SK-N-SH (cell line): ENCODE data around the gene ATP8B3. TPM values are rescaled to one million over a fixed set of nuclear protein-coding genes. Genes with fewer than 3 reads are reported as not detected.
A peak's percentile ranks its signal among the peaks of the same experiment; 100 is the strongest.

Experiments used
- CTCF ChIA-PET: fragments of 300-600, 350-600 bp; formaldehyde crosslinking; extraction: SDS; loops from one replicate; lab custom pipeline; 2021; lab: Yijun Ruan, JAX
- POLR2A ChIA-PET: fragments of 350-600 bp; sonication (Branson Sonifier 250); formaldehyde crosslinking; extraction: SDS; loops from one replicate; lab custom pipeline; 2020; ENCODE audit warnings: antibody characterized with exemption, inconsistent platforms; lab: Yijun Ruan, JAX
- DNase-seq: peaks from one replicate; pipeline ENCODE4 v3.0.0; 2012
- H2AFZ ChIP-seq: fragments of 200-600 bp; sonication (generic); 2 replicates; pipeline ENCODE4 v1.8.1; 2016; ENCODE audit warnings: antibody characterized with exemption, mild to moderate bottlenecking, low read depth
- H3F3A ChIP-seq: fragments of 200-600 bp; sonication (generic); replicated peaks from 2 replicates; pipeline ENCODE3; 2016; ENCODE audit warnings: antibody characterized with exemption, mild to moderate bottlenecking; ENCODE audit not compliant: insufficient read depth
- H3K27ac ChIP-seq, 2 experiments: fragments of 200-500 bp in 1 of 2; fragments of 200-600 bp in 1 of 2; sonication (Bioruptor generic) in 1 of 2; sonication (generic), shearing (Covaris generic) in 1 of 2; 2 replicates each; pipeline versions ENCODE4 v1.5.1 to v1.6.1; 2014 to 2016; ENCODE audit warnings: low read depth in 2 of 2, inconsistent platforms in 1 of 2, low read length in 1 of 2, mild to moderate bottlenecking in 1 of 2, mixed read lengths in 1 of 2
- H3K27me3 ChIP-seq: fragments of 200-600 bp; sonication (generic), shearing (Covaris generic); 2 replicates; pipeline ENCODE4 v1.6.1; 2016; ENCODE audit warnings: mixed run types; ENCODE audit not compliant: insufficient read depth
- H3K36me3 ChIP-seq, 2 experiments: fragments of 200-500 bp in 1 of 2; fragments of 200-600 bp in 1 of 2; sonication (Bioruptor generic) in 1 of 2; sonication (generic) in 1 of 2; replicated peaks in 1 of 2; 2 replicates each; pipeline versions ENCODE3 to v1.5.1; 2014 to 2016; ENCODE audit warnings: low read length in 1 of 2, mild to moderate bottlenecking in 1 of 2; ENCODE audit not compliant: insufficient read depth in 2 of 2, control insufficient read depth in 1 of 2
- H3K4me1 ChIP-seq, 2 experiments: fragments of 200-500 bp in 1 of 2; fragments of 200-600 bp in 1 of 2; sonication (Bioruptor generic) in 1 of 2; sonication (generic), shearing (Covaris generic) in 1 of 2; 2 replicates each; pipeline versions ENCODE4 v1.5.1 to v1.6.1; 2014 to 2016; ENCODE audit warnings: low read depth in 1 of 2, low read length in 1 of 2, mixed run types in 1 of 2; ENCODE audit not compliant: insufficient read depth in 2 of 2, control insufficient read depth in 1 of 2
- H3K4me2 ChIP-seq: fragments of 200-600 bp; sonication (generic), shearing (Covaris generic); 2 replicates; pipeline ENCODE4 v1.6.1; 2017; ENCODE audit warnings: mixed run types
- H3K4me3 ChIP-seq, 2 experiments: fragments of 200-500 bp in 1 of 2; fragments of 200-600 bp in 1 of 2; sonication (Bioruptor generic) in 1 of 2; sonication (generic), shearing (Covaris generic) in 1 of 2; 2 replicates each; pipeline versions ENCODE4 v1.5.1 to v1.8.1; 2014 to 2016; ENCODE audit warnings: low read depth in 2 of 2, inconsistent platforms in 1 of 2, low read length in 1 of 2, mild to moderate bottlenecking in 1 of 2, mixed read lengths in 1 of 2, moderate library complexity in 1 of 2
- H3K79me2 ChIP-seq: fragments of 200-600 bp; sonication (generic); 2 replicates; pipeline ENCODE4 v1.8.1; 2017; ENCODE audit warnings: mild to moderate bottlenecking; ENCODE audit not compliant: insufficient read depth
- H3K9ac ChIP-seq: fragments of 200-600 bp; sonication (generic); 2 replicates; pipeline ENCODE4 v1.6.1; 2017; ENCODE audit warnings: mixed run types
- H3K9me2 ChIP-seq: fragments of 200-600 bp; sonication (generic); 2 replicates; pipeline ENCODE4 v1.6.1; 2017; ENCODE audit warnings: mixed run types
- H3K9me3 ChIP-seq: fragments of 200-600 bp; sonication (generic); 2 replicates; pipeline ENCODE4 v1.6.1; 2017; ENCODE audit warnings: mixed run types, mild to moderate bottlenecking, moderate library complexity
- H4K20me1 ChIP-seq: fragments of 200-600 bp; sonication (generic); 2 replicates; pipeline ENCODE4 v1.6.1; 2017; ENCODE audit warnings: mild to moderate bottlenecking, mixed run types; ENCODE audit not compliant: insufficient read depth
- CHD2 ChIP-seq: fragments of 150-350 bp; IDR thresholded peaks from 2 replicates; pipeline ENCODE4 v1.6.1; 2018; ENCODE audit warnings: low read length; ENCODE audit not compliant: partially characterized antibody
- CTCF ChIP-seq: fragments of 200-600 bp; sonication (generic); IDR thresholded peaks from 2 replicates; pipeline ENCODE4 v1.6.1; 2017; ENCODE audit warnings: antibody characterized with exemption, mild to moderate bottlenecking, moderate library complexity
- ELF1 ChIP-seq: IDR thresholded peaks from 2 replicates; pipeline ENCODE4 v1.4.0; 2012
- EP300 ChIP-seq, 2 experiments: IDR thresholded peaks; 2 replicates each; pipeline versions ENCODE4 v1.4.0 to v1.6.1; 2012; ENCODE audit warnings: borderline replicate concordance in 1 of 2, low read depth in 1 of 2, low read length in 1 of 2
- EZH2phosphoT487 ChIP-seq: fragments of 200-600 bp; sonication (generic); IDR thresholded peaks from 2 replicates; pipeline ENCODE4 v1.6.1; 2017; ENCODE audit warnings: low read depth, mixed run types, mild to moderate bottlenecking, antibody characterized with exemption, moderate library complexity, borderline replicate concordance
- FOSL2 ChIP-seq: IDR thresholded peaks from 2 replicates; pipeline ENCODE4 v1.4.0; 2012; ENCODE audit warnings: low read depth, mild to moderate bottlenecking, moderate library complexity, borderline replicate concordance
- GABPA ChIP-seq: IDR thresholded peaks from 2 replicates; pipeline ENCODE4 v1.4.0; 2012; ENCODE audit warnings: low read depth, mild to moderate bottlenecking
- MAX ChIP-seq: IDR thresholded peaks from 2 replicates; pipeline ENCODE4 v1.4.0; 2012; ENCODE audit warnings: low read depth
- MEF2A ChIP-seq: IDR thresholded peaks from 2 replicates; pipeline ENCODE4 v1.4.0; 2012; ENCODE audit warnings: low read depth, borderline replicate concordance
- MXI1 ChIP-seq: IDR thresholded peaks from 2 replicates; pipeline ENCODE4 v1.6.1; 2012; ENCODE audit warnings: mild to moderate bottlenecking, low read depth, low read length, improper control_type of control experiment
- PBX3 ChIP-seq: IDR thresholded peaks from 2 replicates; pipeline ENCODE4; 2012
- SMC3 ChIP-seq: IDR thresholded peaks from 2 replicates; pipeline ENCODE4 v1.6.1; 2012; ENCODE audit warnings: low read depth, low read length, improper control_type of control experiment
- TEAD4 ChIP-seq: IDR thresholded peaks from 2 replicates; pipeline ENCODE4 v1.4.0; 2012; ENCODE audit warnings: mild to moderate bottlenecking, borderline replicate concordance; ENCODE audit not compliant: insufficient read depth
- USF2 ChIP-seq: fragments of 150-350 bp; IDR thresholded peaks from 2 replicates; pipeline ENCODE4 v1.6.1; 2017; ENCODE audit warnings: antibody characterized with exemption, low read length, low read depth, borderline replicate concordance
- WGBS: methylation state at CpG from one replicate; pipeline ENCODE4 v1.1.6; 2017; ENCODE audit warnings: low lambda C conversion rate; 5-methylcytosine and 5-hydroxymethylcytosine counted together
- polyA plus RNA-seq, 3 experiments: library from polyadenylated mRNA; depleted of rRNA; stranded (reverse); fragments of >200 nt; gene quantifications; 2 replicates each; pipeline ENCODE4 v1.2.3, GENCODE V29; 2012

ATP8B3 gene
- polyA plus RNA-seq, 1 of the 3 experiments (the other 2 are of a cell fraction), result 8.0 TPM

- no peak for TF ChIP-seq MEF2A
- no peak for TF ChIP-seq USF2
- no peak for TF ChIP-seq GABPA
- TF ChIP-seq SMC3, result no peak
- TF ChIP-seq FOSL2, result no peak
- TF ChIP-seq CHD2, result no peak
- no peak for TF ChIP-seq ELF1
- no peak for TF ChIP-seq PBX3
- TF ChIP-seq MXI1, result no peak
- no peak for TF ChIP-seq CTCF
- no peak for TF ChIP-seq MAX
- no peak for TF ChIP-seq TEAD4
- no peak for TF ChIP-seq EP300 (IDR thresholded peaks at IDR 0.05; ENCODE audit: borderline replicate concordance in 1 of 2, low read depth in 1 of 2, low read length in 1 of 2)
Measured at GRCh38 chr19:1749373-1750342, 62.4 kb downstream of the ATP8B3 start (continued).

- no peak for DNase-seq
- Histone ChIP-seq H3K9me3 (no peaks in the 10 kb centered on the region), H3K4me3 (no peak overlapping the region), H3K36me3 (no peaks in the 10 kb centered on the region), H3K4me2 (peak overlapping the region; percentile 19; the same call in 1 of the 2 replicates), H3K27ac (no peak overlapping the region), H3K9me2 (no peaks in the 10 kb centered on the region), H3K27me3 (peaks cover 76% of the 10 kb centered on the region), H3F3A (peaks cover 8% of the 10 kb centered on the region), H3K4me1 (no peaks in the 10 kb centered on the region), H3K9ac (no peak overlapping the region), H3K79me2 (no peaks in the 10 kb centered on the region), H4K20me1 (peaks cover 41% of the 10 kb centered on the region; the same call in 1 of the 2 replicates), H2AFZ (no peak overlapping the region)
- POLR2A ChIA-PET, result no interaction called here
- TF ChIP-seq ELF1, result no peak
- TF ChIP-seq EZH2phosphoT487, result 0 out of 2 replicates have a peak, but pooled peaks have one; percentile 32
- no CpG with 5 or more reads among the region's 45 CpGs for WGBS
- CTCF ChIA-PET, result interaction anchor here (0.7 to 2.8 kb wide), 2 partner anchors 18 to 77 kb away, joined by 3 to 10 read pairs; no protein-coding TSS in a partner anchor
Measured at GRCh38 chr19:1748873-1749341, 63.2 kb downstream of the ATP8B3 start.
